ENCODE measurements around the gene TMEM11. TPM values are rescaled to one million over a fixed set of nuclear protein-coding genes. Genes with fewer than 3 reads are reported as not detected.
A peak's percentile ranks its signal among the peaks of the same experiment; 100 is the strongest.

TMEM11 gene
- total RNA-seq, 1 experiment from 2014 or later, result 47.6 TPM

GRCh38 chr17:21172846-21173245, 41.1 kb downstream of the TMEM11 start:
- H3K27me3 ChIP-seq (replicated peaks; ENCODE audit: insufficient read depth, low read depth, low read length, poor library complexity), result no peaks in the 10 kb centered on the region
- intact Hi-C loops (cut with micrococcal nuclease; ENCODE audit: unreplicated experiment), result no loop called here
- BruUV-seq (replicated peaks), result no TSS peak
- TF ChIP-seq CTCF (conservative IDR thresholded peaks at IDR 0.05; ENCODE audit: low read depth, low read length) (no peak), EZH2 (IDR thresholded peaks at IDR 0.05; ENCODE audit: borderline replicate concordance, low read depth, low read length, poor library complexity, severe bottlenecking) (no peak)
- no peak overlapping the region for H3K27ac ChIP-seq (ENCODE audit: low read depth, low read length, poor library complexity, severe bottlenecking)
- DNase-seq (ENCODE audit: low spot score), result no peak
- H3K9me3 ChIP-seq (ENCODE audit: low read depth, low read length, poor library complexity, severe bottlenecking), result no peaks in the 10 kb centered on the region
- no peaks in the 10 kb centered on the region for H3K4me1 ChIP-seq (ENCODE audit: insufficient read depth, low read length, poor library complexity, severe bottlenecking)
- H3K4me3 ChIP-seq (ENCODE audit: low read depth, low read length, poor library complexity, severe bottlenecking), result no peak overlapping the region
- ChIA-PET POLR2A (ENCODE audit: low non-redundant PET) (no interaction called here), CTCF (no interaction called here)
- no peaks in the 10 kb centered on the region for H3K36me3 ChIP-seq (ENCODE audit: insufficient read depth, low read length, poor library complexity, severe bottlenecking)

GRCh38 chr17:21171970-21172510, 41.9 kb downstream of the TMEM11 start:
- POLR2A ChIA-PET (ENCODE audit: low non-redundant PET), result no interaction called here
- BruUV-seq (replicated peaks), result no TSS peak
- intact Hi-C loops (cut with micrococcal nuclease; ENCODE audit: unreplicated experiment), result no loop called here

GRCh38 chr17:21171309-21171922, 42.5 kb downstream of the TMEM11 start:
- no peak overlapping the region for H3K4me3 ChIP-seq (ENCODE audit: low read depth, low read length, poor library complexity, severe bottlenecking)
- no peaks in the 10 kb centered on the region for H3K27me3 ChIP-seq (replicated peaks; ENCODE audit: insufficient read depth, low read depth, low read length, poor library complexity)
- H3K9me3 ChIP-seq (ENCODE audit: low read depth, low read length, poor library complexity, severe bottlenecking), result no peaks in the 10 kb centered on the region
- DNase-seq (ENCODE audit: low spot score), result no peak
- no TSS peak for BruUV-seq (replicated peaks)
- peak overlapping the region; percentile 5 for H3K27ac ChIP-seq (ENCODE audit: low read depth, low read length, poor library complexity, severe bottlenecking)
- intact Hi-C loops (cut with micrococcal nuclease; ENCODE audit: unreplicated experiment), result no loop called here
- no peaks in the 10 kb centered on the region for H3K36me3 ChIP-seq (ENCODE audit: insufficient read depth, low read length, poor library complexity, severe bottlenecking)
- TF ChIP-seq EZH2 (IDR thresholded peaks at IDR 0.05; ENCODE audit: borderline replicate concordance, low read depth, low read length, poor library complexity, severe bottlenecking), result no peak
- no peak for TF ChIP-seq CTCF (conservative IDR thresholded peaks at IDR 0.05; ENCODE audit: low read depth, low read length)
- CTCF ChIA-PET, result no interaction called here
- POLR2A ChIA-PET (ENCODE audit: low non-redundant PET), result no interaction called here
- H3K4me1 ChIP-seq (ENCODE audit: insufficient read depth, low read length, poor library complexity, severe bottlenecking), result no peaks in the 10 kb centered on the region

More at GRCh38 chr17:21171970-21172510, 41.9 kb downstream of the TMEM11 start:
- no peaks in the 10 kb centered on the region for H3K4me1 ChIP-seq (ENCODE audit: insufficient read depth, low read length, poor library complexity, severe bottlenecking)
- no peak overlapping the region for H3K4me3 ChIP-seq (ENCODE audit: low read depth, low read length, poor library complexity, severe bottlenecking)
- H3K27me3 ChIP-seq (replicated peaks; ENCODE audit: insufficient read depth, low read depth, low read length, poor library complexity), result no peaks in the 10 kb centered on the region
- CTCF ChIA-PET, result no interaction called here
- DNase-seq (ENCODE audit: low spot score), result no peak
- no peaks in the 10 kb centered on the region for H3K36me3 ChIP-seq (ENCODE audit: insufficient read depth, low read length, poor library complexity, severe bottlenecking)
- no peak overlapping the region for H3K27ac ChIP-seq (ENCODE audit: low read depth, low read length, poor library complexity, severe bottlenecking)
- no peaks in the 10 kb centered on the region for H3K9me3 ChIP-seq (ENCODE audit: low read depth, low read length, poor library complexity, severe bottlenecking)
- TF ChIP-seq CTCF (conservative IDR thresholded peaks at IDR 0.05; ENCODE audit: low read depth, low read length) (no peak), EZH2 (IDR thresholded peaks at IDR 0.05; ENCODE audit: borderline replicate concordance, low read depth, low read length, poor library complexity, severe bottlenecking) (no peak)
